Upper lobe of left lung (tissue), 6 donors: ENCODE measurements around the gene LATS2. TPM values are rescaled to one million over a fixed set of nuclear protein-coding genes. Genes with fewer than 3 reads are reported as not detected.
A peak's percentile ranks its signal among the peaks of the same experiment; 100 is the strongest.

Source experiments
- ATAC-seq, 2 donors: fragments of 200-7000 bp; cut with Tn5 transposase; one replicate each; pipeline ENCODE4 v1.9.1; 2022; ENCODE audit warnings: mild to moderate bottlenecking in 2 of 2, moderate library complexity in 2 of 2; ENCODE audit not compliant: low FRiP score in 2 of 2
- DNase-seq, 2 donors: peaks; one replicate each; pipeline ENCODE4 v3.0.0-alpha.2; 2019 to 2020
- H3K27ac ChIP-seq, 4 donors: fragments of 200-600 bp; sonication (generic); one replicate each; pipeline ENCODE4 v1.5.1; 2016 to 2019
- H3K27me3 ChIP-seq, 4 donors: fragments of 200-600 bp; sonication (generic); one replicate each; pipeline ENCODE4 v1.5.1; 2017 to 2019
- H3K36me3 ChIP-seq, 4 donors: fragments of 200-600 bp; sonication (generic); one replicate each; pipeline ENCODE4 v1.5.1; 2016 to 2019
- H3K4me1 ChIP-seq, 4 donors: fragments of 200-600 bp; sonication (generic); one replicate each; pipeline ENCODE4 v1.5.1; 2018 to 2019
- H3K4me3 ChIP-seq, 4 donors: fragments of 200-600 bp; sonication (generic); one replicate each; pipeline ENCODE4 v1.5.1; 2017 to 2019; ENCODE audit warnings: mild to moderate bottlenecking in 2 of 4, moderate library complexity in 1 of 4
- H3K9me3 ChIP-seq, 4 donors: fragments of 200-600 bp; sonication (generic); one replicate each; pipeline ENCODE4 v1.5.1; 2018 to 2019
- EP300 ChIP-seq, 4 donors: sonication (generic); formaldehyde crosslinking; IDR thresholded peaks; one replicate each; pipeline ENCODE4 v1.5.1; 2017; ENCODE audit warnings: antibody characterized with exemption in 4 of 4, control low read depth in 2 of 4
- POLR2A ChIP-seq, 4 donors: fragments of 450-650 bp; IDR thresholded peaks; one replicate each; pipeline ENCODE4 v1.5.1; 2016 to 2017; ENCODE audit warnings: antibody characterized with exemption in 4 of 4, mild to moderate bottlenecking in 2 of 4
- POLR2AphosphoS5 ChIP-seq, 2 donors: sonication (generic); formaldehyde crosslinking; IDR thresholded peaks; one replicate each; pipeline ENCODE4 v1.5.1; 2017; ENCODE audit warnings: antibody characterized with exemption in 2 of 2
- WGBS, 2 donors: methylation state at CpG; one replicate each; pipeline ENCODE4 v1.1.5; 2017 to 2018; 5-methylcytosine and 5-hydroxymethylcytosine counted together
- total RNA-seq, 6 donors: library from RNA; depleted of rRNA in 4 of 6; stranded (reverse); fragments of >200 nt in 4 of 6; gene quantifications; one replicate each; pipeline versions ENCODE4 v1.1.0 to v1.2.1, GENCODE V29; 2016 to 2021
- TF ChIP-seq, protein P1 (sequence below), 6 experiments: fragments of 450-650 bp in 4 of 6; fragments of 200-600 bp in 2 of 6; sonication (generic) in 2 of 6; IDR thresholded peaks; one replicate each; pipeline ENCODE4 v1.5.1; 2016 to 2019; ENCODE audit warnings: antibody characterized with exemption in 6 of 6
- donor health status: DM: no; HTN: no; CAD: no; lungs with moderate emphysema.
- donor health status: DM: no; HTN: yes; CAD: no; lungs with severe emphysema.

The LATS2 gene
- total RNA-seq, 6 donors from 2014 or later, result 26.2 to 44.4 (median 39.5) TPM

DNA sequence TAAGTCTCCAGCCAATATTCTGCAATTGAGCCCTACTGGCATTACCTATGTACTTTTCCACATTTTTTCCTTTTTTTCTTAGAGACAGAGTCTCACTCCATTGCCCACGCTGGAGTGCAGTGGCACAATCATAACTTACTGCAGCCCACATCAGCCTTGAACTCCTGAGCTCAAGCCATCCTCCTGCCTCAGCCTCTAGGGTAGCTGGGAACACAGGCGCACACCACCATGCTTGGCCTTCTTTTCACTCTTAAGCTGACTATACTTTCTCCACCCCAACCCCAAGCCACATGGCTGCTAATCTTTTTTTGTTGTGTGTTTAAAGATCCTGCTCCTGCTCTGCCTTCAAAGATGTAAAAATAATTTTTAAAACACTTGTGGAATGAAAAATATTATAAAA, 1.6 kb upstream of the LATS2 start:
- Histone ChIP-seq H3K4me1 (peaks cover 18 to 27% (median 23%) of the 10 kb centered on the region in 4 donors), H3K27ac (no peak overlapping the region), H3K36me3 (no peaks in the 10 kb centered on the region), H3K27me3 (no peaks in the 10 kb centered on the region), H3K9me3 (no peaks in the 10 kb centered on the region), H3K4me3 (no peak overlapping the region)
- WGBS, 2 donors, result 75 to 90% methylated on average over 2 of the region's 2 CpGs
- no peak for DNase-seq
- ATAC-seq, result no peak
- TF ChIP-seq POLR2AphosphoS5 (IDR thresholded peaks at IDR 0.05) (no peak), EP300 (IDR thresholded peaks at IDR 0.05) (no peak), POLR2A (IDR thresholded peaks at IDR 0.05) (no peak)
- TF ChIP-seq, protein P1, sequence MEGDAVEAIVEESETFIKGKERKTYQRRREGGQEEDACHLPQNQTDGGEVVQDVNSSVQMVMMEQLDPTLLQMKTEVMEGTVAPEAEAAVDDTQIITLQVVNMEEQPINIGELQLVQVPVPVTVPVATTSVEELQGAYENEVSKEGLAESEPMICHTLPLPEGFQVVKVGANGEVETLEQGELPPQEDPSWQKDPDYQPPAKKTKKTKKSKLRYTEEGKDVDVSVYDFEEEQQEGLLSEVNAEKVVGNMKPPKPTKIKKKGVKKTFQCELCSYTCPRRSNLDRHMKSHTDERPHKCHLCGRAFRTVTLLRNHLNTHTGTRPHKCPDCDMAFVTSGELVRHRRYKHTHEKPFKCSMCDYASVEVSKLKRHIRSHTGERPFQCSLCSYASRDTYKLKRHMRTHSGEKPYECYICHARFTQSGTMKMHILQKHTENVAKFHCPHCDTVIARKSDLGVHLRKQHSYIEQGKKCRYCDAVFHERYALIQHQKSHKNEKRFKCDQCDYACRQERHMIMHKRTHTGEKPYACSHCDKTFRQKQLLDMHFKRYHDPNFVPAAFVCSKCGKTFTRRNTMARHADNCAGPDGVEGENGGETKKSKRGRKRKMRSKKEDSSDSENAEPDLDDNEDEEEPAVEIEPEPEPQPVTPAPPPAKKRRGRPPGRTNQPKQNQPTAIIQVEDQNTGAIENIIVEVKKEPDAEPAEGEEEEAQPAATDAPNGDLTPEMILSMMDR (IDR thresholded peaks at IDR 0.05), result no peak

DNA sequence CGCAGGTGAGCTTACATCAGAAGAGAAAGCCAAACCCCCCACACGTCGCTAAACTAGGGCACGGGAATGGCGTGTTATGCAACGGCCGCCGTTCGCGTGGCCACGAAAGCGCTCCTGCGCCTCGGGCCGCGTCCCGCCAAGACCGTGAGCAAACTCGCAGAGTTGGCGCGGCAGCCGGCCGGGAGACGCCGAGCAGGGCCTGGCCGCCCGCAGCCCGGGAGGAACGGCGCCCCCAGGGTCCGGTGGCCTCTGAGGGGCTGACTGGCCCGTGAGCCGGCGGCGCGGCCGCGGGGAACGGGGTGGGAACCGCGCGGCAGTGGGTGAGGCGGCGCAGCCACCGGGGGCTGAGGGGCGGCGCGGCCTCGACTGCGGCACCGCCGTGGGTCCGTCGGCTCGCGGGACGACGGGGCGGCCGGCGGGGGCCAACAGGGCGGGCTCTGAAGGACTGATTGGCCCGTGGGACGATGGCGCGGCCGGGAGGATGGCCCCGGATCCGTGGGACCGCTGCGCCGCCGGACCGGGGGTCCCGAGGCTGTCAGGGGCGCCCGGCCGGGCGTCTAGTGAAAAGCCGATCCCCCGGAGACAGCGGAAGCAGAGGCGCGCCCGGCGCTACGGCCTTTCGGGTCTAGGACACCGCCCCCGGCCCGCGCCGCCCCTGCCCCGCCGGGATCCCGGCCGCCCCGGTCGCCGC, 903 bp downstream of the LATS2 start:
- ATAC-seq (peak in 1 of 2 donors; percentile 60), DNase-seq (peak; percentile 39 to 93)
- Histone ChIP-seq H3K27ac (peak overlapping the region; percentile 98 to 100 (median 100)), H3K4me1 (peaks cover 18 to 47% (median 35%) of the 10 kb centered on the region in 4 donors), H3K9me3 (no peaks in the 10 kb centered on the region), H3K27me3 (no peaks in the 10 kb centered on the region), H3K4me3 (peak overlapping the region; percentile 70 to 94 (median 80)), H3K36me3 (no peaks in the 10 kb centered on the region)
- WGBS, 2 donors, result 0 to 1% methylated on average over 18 to 33 of the region's 100 CpGs
- peak in 1 of 2 donors; percentile 45 for TF ChIP-seq POLR2AphosphoS5 (IDR thresholded peaks at IDR 0.05)
- TF ChIP-seq, protein P1 (IDR thresholded peaks at IDR 0.05), result peak in 1 of 6 experiments; percentile 23
- peak in 2 of 4 donors; percentile 51 to 59 for TF ChIP-seq POLR2A (IDR thresholded peaks at IDR 0.05)
- TF ChIP-seq EP300 (IDR thresholded peaks at IDR 0.05), result no peak

DNA sequence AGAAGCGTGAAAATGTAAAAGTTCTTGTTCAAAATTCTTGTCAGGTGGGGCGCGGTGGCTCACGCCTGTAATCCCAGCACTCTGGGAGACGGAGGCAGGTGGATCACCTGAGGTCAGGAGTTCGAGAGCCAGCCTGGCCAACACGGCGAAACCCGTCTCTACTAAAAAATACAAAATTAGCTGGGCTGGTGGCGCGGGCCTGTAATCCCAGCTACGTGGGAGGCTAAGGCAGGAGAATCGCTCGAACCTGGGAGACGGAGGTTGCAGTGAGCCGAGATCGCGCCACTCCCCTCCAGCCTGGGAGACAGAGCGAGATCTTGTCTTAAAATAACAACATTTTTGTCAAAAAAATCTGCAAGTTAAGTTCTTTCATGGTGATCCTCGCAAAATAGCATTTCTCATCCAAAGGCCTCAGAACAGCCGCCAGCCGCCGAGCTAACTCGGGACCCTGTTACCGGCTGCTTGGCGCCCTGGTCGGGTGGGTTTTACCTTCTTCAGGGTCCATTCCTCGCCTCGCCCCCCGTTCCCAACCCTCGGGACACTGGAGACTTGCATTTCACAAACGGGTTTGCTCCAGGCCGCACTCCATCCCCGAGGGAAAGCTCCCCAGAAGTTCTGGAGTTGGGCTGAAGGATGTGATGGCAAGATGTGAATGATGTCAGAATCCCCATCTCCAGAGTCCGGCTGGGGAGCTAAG, 1.6 kb downstream of the LATS2 start:
- H3K4me3 ChIP-seq, result peak overlapping the region; percentile 70 to 94 (median 80)
- WGBS, 2 donors, result 74 to 75% methylated on average over 34 to 35 of the region's 35 CpGs
- peak in 1 of 2 donors; percentile 45 for DNase-seq
- no peaks in the 10 kb centered on the region for H3K27me3 ChIP-seq
- H3K9me3 ChIP-seq, result no peaks in the 10 kb centered on the region
- no peak for TF ChIP-seq EP300 (IDR thresholded peaks at IDR 0.05)
- TF ChIP-seq, protein P1 (IDR thresholded peaks at IDR 0.05), result no peak
- no peak for TF ChIP-seq POLR2A (IDR thresholded peaks at IDR 0.05)
- no peak for TF ChIP-seq POLR2AphosphoS5 (IDR thresholded peaks at IDR 0.05)
- H3K27ac ChIP-seq, result peak overlapping the region; percentile 98 to 100 (median 100)
- H3K4me1 ChIP-seq, result peaks cover 18 to 50% (median 37%) of the 10 kb centered on the region in 4 donors
- H3K36me3 ChIP-seq, result no peaks in the 10 kb centered on the region
- no peak for ATAC-seq

DNA sequence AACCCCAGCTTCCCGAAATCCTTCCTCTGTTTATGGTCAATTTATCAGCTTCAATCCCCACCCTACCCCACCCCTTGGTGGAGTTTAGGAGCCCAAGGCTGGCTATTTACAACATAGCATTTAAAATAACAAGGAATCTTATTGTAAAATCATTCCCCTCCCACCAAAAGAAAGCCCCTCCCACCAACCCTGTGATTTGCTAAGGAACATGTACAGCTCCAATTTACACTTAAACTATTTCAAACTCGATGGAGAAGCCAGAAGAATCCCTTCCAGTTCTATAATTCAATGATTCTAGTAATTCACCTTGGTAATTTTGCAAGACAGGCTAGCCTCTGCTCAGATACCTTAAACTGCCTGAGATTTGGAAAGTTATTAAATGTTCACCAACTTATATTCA, 3.0 kb downstream of the LATS2 start:
- Histone ChIP-seq H3K4me1 (peaks cover 18 to 63% (median 49%) of the 10 kb centered on the region in 4 donors), H3K27ac (peak overlapping the region in 1 of 4 donors; percentile 23)
- no peak for DNase-seq

More for the DNA sequence above, 3.0 kb downstream of the LATS2 start:
- whole genome bisulfite sequencing, 2 donors, result 31 to 37% methylated on average over 2 of the region's 2 CpGs
- no peak for ATAC-seq
- Histone ChIP-seq H3K4me3 (no peak overlapping the region), H3K27me3 (no peaks in the 10 kb centered on the region), H3K36me3 (no peaks in the 10 kb centered on the region), H3K9me3 (no peaks in the 10 kb centered on the region)
- no peak for TF ChIP-seq POLR2AphosphoS5 (IDR thresholded peaks at IDR 0.05)
- TF ChIP-seq, protein P1 (IDR thresholded peaks at IDR 0.05), result no peak
- no peak for TF ChIP-seq POLR2A (IDR thresholded peaks at IDR 0.05)
- no peak for TF ChIP-seq EP300 (IDR thresholded peaks at IDR 0.05)
